GM18508 (cell line): Measurements from ENCODE around the gene ROM1.
"Not testable (repeated sequence)": the region's sequence is repeated elsewhere in the genome, so short reads cannot be mapped to it uniquely, and the experiment has no call there.

Source experiments
- ATAC-seq: cut with Tn5 transposase; IDR thresholded peaks from one replicate; pipeline ENCODE4 v1.9.1; 2021; ENCODE audit warnings: moderate number of reproducible peaks; ENCODE audit not compliant: insufficient read depth, unreplicated experiment

The ROM1 gene, protein sequence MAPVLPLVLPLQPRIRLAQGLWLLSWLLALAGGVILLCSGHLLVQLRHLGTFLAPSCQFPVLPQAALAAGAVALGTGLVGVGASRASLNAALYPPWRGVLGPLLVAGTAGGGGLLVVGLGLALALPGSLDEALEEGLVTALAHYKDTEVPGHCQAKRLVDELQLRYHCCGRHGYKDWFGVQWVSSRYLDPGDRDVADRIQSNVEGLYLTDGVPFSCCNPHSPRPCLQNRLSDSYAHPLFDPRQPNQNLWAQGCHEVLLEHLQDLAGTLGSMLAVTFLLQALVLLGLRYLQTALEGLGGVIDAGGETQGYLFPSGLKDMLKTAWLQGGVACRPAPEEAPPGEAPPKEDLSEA

DNA sequence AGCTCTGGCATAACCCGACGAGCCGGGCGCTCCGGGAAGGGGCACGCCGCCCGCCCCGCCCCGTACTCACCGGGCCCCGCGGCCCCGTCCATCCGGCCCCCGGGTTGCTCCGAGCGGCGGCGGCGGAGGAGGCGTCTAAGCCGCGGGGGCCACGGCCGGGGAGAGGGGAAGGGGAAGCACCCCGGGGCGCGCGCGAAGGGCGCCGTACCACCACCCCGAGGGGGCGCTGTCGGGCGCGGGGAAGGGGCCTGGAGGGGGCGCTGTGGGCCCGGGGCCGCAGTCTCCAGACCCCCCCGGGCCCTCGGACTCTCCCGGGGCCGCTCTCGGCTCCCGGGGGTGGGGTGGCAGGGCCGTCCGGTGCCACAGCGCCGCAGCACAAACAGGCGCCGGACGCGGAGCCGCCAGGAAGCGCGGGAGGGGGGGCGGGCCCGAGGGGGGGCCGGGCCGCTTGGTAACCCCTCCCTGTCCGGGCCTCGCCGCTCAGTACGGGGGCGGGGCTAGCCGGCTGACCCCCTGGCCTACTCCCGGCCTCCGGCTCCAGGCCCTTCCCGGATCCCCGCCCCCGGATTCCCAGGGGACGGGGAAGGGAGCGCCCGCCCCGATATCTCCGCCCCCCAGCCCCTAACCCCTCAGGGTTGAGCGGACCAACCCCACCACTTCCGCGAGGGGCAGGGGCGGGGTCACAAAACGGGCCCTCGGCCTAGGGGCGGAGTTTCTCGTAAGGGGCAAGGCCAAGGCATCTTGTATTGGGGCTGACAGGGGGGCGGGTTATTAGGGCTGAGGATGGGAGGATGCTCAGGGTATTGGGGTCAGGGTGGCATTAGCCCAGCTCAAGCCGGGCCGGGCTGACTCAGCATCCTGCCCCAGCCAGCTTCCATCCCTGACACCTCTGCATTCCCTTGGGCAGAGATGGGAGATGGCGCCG lies at the start of gene ROM1, which contains the start of gene EML3:
ROM1 (plus strand) TSS at position 892 of the 925 bp plus-strand sequence; CDS start at position 917, 25 bp downstream.
EML3 (minus strand) TSS at position 410 of the 925 bp plus-strand sequence; CDS start at position 92, 318 bp downstream.
- ATAC-seq: no peak

DNA sequence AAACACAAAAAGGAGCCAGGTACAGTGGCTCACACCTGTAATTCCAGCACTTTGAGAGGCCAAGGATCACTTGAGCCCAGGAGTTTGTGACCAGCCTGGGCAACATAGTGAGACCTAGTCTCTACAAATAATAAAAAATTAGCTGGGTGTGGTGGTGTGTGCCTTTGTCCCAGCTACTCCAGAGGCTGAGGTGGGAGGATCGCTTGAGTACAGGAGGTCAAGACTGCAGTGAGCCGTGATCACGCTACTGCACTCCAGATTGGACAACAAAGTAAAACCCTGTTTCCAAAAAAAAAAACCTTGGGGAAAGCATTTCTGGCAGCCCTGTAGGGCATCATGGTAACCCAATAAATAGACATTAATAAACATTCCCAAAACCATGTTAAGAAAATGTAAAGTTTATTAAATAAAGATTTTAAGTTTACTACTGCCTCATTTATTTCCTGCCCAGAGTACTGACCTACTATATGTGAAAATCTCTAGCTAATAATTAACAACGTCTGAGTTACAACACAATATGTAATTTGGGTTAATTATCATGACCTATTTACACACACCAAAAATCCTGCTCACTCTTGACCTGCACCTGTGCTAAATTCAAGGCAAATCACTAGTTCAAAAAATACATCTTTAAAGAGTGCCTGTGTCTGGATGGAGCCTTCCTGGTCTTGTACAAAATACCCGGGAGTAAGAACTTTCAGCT lies 47.8 kb upstream of the ROM1 start:
- no peak for ATAC-seq

DNA sequence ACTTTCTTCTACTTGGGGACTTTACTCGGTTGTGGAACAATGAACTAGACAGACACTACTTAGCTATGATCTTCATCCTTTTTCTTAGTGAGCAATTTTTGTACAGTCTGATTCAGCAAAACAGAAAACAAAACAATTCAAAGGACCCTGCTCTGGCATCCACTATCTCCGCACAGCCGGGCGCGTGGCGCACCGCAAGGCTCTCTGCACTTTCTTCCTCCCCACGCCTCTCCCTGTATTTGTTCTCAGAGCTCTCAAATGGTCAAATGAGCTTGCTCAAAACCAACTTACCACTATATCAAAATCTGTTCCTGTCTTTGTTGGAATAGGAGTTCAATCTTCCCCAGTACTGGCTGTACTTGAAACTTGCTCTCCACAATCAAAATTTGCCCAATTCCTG lies 46.8 kb upstream of the ROM1 start:
- ATAC-seq: no peak

DNA sequence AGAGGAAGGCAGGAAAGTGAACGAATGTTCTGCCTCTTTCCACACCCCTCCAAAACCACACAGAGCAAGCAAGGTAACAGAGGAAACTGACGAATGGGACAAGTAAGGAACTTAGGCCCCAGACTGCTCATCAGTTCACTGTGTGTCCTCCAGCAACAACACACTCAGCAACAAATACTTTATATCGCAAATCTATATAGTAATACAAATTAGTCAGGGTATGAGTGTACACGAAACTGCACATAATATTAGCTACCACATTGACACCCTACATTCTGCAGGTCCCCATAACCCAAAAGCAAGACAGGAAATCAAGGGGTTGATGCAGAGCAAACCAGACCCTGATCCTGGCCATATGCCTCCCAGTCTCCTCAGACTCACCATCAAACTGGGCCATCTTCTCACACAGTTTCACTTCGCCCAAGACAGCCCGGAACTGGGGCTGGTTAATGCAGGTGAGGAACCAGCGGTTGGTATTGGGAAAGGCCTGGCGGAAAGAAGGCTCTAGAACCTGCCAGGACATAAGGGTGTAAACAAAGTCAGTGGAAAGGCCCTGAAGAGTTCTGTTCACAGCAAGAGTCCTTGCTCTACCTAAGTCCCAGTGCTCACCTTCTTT lies 45.9 kb upstream of the ROM1 start:
- ATAC-seq: no peak

DNA sequence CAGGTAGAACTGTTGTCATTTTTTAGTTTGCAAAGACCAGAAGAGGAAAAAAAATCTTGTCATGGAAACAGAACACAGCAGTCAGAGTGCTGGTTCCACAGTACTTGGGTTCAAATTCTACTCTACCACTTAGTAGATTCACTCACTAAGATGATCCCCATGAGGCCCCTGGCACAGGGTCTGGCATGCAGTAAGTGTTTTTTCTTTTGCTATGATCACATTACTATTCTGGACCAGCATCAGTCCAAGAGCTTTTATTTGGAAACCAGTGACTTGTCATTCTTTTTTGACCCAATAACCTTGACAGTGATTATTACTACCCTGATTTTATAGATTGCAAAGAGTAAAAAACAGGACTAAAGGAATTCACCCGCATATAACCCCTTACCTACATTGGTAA lies 43.4 kb upstream of the ROM1 start:
- ATAC-seq: no peak

DNA sequence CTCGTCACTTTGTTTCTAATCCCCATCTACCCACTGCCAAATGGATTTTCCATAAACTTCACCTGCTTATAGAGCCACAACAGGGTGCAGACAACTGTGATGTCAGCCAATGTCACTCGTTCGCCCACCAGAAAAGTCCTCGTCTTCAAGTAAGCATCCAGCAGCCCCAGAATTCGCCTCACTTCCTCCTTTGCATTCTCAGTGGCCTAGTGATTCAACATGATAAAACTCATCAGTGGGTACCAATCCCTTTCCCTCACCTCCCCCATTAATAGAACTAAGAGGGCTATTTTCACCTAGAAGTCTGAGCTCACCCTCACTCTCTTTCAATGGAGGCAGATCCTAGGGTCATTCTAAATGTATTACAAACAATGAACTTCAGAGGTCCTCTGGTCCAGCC lies 42.2 kb upstream of the ROM1 start:
- not testable (repeated sequence) for ATAC-seq

DNA sequence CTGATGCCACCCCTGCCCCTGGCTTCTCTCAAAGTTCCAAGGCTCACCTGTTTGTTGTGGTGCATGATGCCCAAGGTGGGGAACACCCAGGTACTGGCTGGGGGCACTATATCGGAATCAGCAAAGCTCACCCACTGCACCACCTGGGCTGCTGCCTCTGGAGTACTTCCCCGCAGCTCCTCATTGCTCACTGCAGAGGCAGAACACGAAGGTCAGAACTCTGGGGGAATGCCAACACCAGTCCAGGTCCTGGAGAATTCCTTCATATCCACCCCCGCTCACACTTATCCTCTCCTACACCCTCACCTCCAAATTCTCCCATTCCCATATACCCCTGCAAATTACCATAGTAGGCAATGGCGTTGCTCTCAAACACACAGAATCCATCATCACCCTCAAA lies 41.6 kb upstream of the ROM1 start:
- not testable (repeated sequence) for ATAC-seq

DNA sequence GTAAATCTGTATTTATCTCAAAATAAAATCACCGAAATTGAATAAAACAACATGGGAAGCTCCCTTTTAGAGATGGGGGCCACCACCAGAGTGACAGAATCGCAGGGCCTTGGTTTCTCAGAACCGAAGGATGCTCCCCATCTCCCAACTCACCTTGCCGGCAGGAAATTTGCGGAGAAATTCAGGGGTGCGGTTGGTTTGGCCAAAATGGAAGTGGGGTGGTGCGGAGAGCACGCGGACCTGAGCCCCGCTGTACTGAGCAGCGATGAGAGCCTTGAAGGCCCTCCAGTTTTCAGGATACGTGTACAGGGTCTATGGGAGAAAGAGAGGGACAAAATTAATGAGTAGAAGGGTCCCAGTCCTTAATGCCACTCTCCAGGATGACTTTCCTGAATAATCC lies 40.6 kb upstream of the ROM1 start:
- no peak for ATAC-seq

DNA sequence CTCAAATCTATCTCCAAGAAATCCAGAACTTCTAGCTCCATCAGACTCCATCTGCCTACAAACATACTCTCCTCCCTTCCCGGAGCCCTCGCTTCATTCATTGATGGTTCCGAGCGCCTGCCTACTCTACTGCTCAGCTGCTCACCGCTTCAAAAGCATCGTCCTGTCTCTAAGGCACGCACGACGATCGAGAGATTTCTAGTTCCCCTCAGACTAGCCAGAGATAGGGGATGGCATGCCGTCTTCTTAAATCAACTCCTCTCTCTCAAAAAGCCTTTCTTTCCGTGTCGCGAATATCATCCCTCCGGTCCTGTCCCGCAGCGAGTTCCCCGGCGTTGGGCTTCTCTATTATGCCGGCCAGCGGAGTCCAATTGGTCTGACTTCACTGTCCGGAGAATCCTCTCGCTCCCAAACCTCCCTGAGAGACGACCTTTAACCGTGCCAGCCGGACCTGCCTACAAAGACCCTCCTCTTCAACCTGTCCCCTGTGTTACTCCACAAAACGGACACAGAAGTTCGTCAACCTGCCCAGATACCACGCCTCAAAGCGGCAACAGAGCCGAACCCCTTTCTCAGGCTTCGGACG lies 40.0 kb upstream of the ROM1 start:
- no peak for ATAC-seq

DNA sequence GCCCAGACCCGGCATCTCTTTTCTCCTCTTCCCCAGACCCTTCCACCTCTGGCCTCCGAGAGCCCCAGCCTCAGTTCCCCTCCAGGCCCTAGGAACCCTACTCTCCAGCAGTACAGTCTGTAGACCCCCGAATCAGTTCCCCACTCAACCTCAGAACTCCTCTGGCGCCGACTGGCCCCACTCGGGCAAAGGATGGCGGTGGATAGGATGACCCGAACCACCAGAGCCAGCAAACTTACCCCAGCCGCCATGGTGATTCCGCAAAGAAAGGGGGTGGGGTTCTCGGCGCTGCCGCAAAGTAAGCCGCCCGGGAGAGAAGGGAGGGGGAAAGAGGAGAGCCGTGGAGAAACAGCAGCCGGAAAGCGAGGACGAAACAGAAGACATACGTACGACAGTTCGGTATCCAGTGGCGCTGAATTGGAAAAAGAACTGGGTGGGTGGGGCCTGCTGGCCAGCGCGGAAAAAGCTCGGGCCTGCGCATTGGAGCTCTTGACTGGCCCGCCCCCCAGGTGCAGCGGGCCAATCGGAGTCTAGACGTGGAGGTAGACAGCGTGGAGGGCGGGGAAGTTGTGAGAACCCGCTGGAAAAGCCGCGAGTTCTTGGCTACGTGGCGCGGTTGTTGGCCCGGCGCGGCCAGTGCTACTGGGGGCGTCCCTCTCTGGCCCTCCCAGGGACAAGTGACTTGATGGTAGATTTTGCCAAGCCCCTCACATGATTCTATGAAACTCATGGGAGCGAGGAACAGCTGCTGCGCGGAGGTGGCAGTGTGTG lies 39.3 kb upstream of the ROM1 start, which contains the start of gene EEF1G:
EEF1G (minus strand) TSS at position 300 of the 771 bp plus-strand sequence; CDS start at position 251, 49 bp downstream.
- ATAC-seq: peak; percentile 73

DNA sequence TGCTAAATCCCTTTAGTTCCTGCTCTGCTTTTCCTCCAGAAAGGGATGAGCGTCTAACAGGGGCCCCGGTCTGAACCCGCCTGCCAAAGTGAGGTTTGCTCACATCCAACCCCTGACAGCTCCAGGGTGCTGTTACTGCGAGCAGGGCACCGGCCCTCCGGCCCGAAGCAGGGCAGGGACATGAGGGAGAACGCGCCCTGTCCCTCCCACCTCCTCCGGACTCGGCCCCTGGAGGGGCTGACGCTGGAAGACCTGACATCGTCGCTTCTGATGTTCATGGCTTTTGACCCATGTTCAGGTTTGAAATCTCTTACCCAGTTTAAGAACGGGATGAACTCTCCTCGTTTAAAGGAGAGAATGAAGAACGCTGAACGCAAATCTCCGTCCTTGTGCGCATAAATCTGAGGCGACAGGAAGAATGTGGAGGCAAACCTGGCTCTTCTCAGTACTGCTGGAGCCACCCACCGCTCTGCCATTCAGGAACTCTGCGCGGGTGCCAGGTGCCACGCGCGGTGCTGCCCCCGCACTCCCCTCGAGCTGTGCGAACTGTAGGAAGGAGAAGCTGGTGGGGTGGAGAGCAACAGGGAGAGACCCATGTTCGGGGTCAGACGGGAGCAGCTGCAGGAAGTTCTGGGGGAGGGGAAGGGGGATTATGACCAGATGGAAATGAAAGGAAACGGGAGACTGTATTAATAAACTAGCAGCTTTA lies 38.5 kb upstream of the ROM1 start:
- no peak for ATAC-seq

DNA sequence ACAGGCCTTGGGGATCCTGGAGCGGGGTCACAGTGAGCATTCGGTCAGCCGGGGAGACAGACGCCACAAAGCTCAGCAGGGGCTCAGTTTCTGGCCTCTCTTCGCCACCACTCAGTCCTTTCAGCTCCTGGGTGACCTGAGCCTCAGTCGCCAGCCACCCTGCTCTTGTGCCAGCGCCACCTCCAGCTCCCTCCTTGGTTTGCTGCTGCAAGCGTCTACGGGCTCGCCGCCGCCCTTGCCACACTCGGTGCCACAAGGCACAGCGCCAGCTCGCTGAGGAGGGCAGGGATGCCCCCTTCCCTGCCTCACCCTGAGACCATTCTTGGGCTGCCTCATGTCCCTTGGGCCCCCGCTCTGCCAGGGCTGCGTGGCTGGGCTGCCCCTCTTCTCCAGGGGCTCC lies 37.9 kb upstream of the ROM1 start:
- no peak for ATAC-seq

DNA sequence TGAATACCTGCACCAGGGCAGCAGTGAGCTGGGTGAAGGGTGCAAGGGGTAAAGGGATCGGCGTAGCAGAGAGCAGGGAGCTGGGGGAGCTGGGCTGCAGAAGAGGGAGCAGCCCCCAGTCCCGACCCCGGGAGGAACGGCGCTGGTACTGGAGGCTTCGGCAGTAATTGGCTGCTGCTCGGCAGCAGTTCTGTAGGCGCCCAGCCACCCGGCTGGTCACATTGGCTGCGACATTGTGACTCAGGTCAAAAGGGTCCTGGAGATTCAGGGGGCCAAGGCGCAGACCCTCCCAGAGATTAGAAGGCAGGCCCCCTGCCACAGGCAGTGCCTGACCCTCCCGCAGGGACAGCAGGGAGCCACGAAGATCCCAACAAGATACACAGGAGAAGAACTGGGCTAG lies 37.2 kb upstream of the ROM1 start:
- ATAC-seq: no peak

DNA sequence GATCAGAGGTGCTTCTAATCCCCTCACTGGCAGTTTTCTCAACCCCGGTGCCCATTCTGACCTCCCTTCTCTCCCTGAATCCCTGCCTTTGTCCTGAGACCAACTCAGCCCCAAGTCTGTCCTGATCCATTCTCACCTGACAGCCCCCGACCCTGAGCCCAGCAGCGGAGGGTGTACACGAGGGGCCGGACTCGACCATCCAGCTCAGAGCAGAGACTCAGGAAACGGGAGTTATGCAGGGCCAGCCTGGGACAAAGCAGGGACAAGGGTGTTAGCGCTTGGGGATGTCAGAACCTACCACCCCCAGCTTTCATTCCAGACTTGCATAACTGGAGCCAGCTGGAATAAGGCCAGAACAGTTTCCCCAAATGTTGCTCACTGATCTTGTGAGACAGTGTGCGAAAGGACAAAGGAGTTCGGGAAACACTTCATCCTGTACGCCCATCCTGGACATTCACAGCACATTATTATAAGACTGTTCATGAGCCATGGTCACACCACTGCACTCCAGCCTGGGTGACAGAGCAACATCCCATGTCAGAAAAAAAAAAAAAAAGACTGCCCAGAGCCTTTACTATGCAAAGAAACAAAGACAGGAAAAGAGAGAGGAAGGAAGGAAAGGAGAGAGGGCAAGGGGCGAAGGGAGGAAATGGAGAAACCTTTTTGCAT lies 35.9 kb upstream of the ROM1 start:
- no peak for ATAC-seq

DNA sequence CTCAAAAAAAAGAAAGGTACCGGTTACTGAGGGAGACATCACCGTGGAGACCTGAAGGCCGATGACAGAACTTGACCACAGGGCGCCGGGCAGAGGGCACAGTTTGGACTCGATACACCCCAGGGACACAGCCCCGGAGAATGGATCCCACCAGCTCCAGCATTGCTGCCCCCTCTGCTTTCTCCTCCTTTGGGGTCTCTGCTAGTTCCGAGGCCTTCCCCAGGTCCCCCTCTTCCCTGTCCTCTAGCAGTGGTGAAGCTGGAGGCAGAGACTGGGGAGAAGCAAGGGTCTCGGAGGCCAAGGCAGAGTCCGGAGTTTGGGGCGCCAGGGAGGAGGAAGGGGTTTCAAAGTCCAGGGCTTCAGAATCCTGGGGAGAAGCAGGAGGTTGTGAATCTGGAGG lies 34.5 kb upstream of the ROM1 start:
- ATAC-seq: no peak

DNA sequence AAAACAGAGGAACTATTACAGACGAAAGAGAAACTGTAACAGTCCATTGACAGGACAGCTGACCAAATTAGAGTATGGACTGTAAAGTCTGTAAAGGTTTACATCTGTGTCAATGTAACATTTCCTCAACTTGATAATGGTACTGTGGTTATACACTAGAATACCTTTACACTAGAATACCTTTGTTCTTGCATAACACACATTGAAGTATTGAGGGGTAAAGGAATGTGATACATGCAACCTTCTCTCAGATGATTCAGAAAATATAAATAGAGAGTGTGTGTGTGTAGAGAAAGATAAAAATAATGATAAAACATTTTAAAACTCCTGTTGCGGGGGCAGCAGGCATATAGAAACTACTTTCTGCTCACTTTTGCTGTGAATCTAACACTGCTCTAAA lies 33.8 kb upstream of the ROM1 start:
- no peak for ATAC-seq

DNA sequence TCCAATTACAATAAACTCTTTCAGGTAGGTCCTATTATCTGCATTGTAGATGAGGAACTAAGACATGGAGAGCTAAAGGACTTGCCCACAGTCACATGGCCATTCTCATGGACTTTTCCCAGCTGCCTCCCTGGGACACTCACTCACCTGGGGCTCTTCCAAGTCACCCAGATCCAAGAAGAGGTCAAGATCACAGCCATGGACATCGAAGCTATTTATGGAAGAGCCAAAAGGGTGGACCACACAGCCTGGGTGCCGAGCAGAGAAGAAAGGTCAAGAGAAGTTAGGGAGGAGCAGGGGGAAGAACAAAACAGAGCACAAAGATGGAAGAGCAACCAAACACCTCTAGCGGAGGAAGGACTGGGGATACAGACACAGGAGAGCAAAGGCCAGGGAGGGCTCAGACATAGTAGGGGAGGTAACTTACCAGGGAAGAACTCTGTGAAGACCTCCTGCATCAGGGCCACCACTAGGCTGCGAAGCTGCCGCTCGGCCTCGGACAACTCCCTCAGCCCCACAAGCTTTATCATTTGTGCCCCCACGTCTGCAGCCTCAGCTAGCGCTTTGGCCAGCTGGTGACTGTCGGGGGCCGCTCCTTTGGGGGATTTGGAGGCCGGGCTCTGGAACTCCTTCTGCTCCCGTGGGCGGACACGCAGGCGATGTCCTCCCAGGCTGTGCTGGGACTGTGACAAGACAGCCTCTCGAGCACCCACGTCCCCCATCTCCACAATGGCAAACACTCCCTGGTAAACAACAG lies 31.9 kb upstream of the ROM1 start:
- no peak for ATAC-seq
